K562 (cell line): ENCODE measurements around the gene UBASH3B. TPM values are rescaled to one million over a fixed set of nuclear protein-coding genes. Genes with fewer than 3 reads are reported as not detected.

Experiments used
- ATAC-seq: fragments of 200-7000 bp; cut with Tn5 transposase; 3 replicates; pipeline ENCODE4 v1.9.1; 2020; ENCODE audit warnings: moderate library complexity
- BruUV-seq: library from RNA; stranded (reverse); fragments of 400-500 nt; replicated peaks from 2 replicates; lab custom pipeline; 2021; lab: Mats Ljungman, UMichigan
- CTCF ChIA-PET: fragments of 300-600 bp; formaldehyde crosslinking; extraction: SDS; loops from one replicate; lab custom pipeline; 2021; ENCODE audit warnings: low intra/inter-chr PET ratio; lab: Yijun Ruan, JAX
- POLR2A ChIA-PET: fragments of 300-600, 350-650 bp; sonication (Branson Sonifier 250); formaldehyde crosslinking; extraction: SDS; loops from one replicate; lab custom pipeline; 2021; ENCODE audit warnings: antibody characterized with exemption, inconsistent platforms; lab: Yijun Ruan, JAX
- DNase-seq, 4 experiments: peaks; one replicate each; pipeline versions ENCODE4 v3.0.0 to v3.0.0-alpha.2; 2011 to 2018; ENCODE audit warnings: low spot score in 3 of 4, mixed read lengths in 3 of 4; ENCODE audit errors: extremely low read depth in 1 of 4
- FAIRE-seq: peaks from 2 replicates; lab custom pipeline; 2011; peaks lifted over from hg19 to GRCh38; lab: Jason Lieb, UNC
- H2AFZ ChIP-seq: 2 replicates; pipeline ENCODE4 v1.6.0; 2011; ENCODE audit warnings: low read depth, low read length, control low read depth, inconsistent platforms
- H3K27ac ChIP-seq: fragments of 200-600 bp; 3 replicates; pipeline ENCODE4 v1.8.0; 2011; ENCODE audit warnings: low read depth, mild to moderate bottlenecking, control low read depth, inconsistent platforms, low read length, moderate library complexity, mixed read lengths; ENCODE audit errors: extremely low read depth
- H3K27me3 ChIP-seq, 2 experiments: fragments of 300-600 bp in 1 of 2; 2 replicates in 1 of 2; 3 replicates in 1 of 2; pipeline versions ENCODE4 v1.6.0 to v1.8.0; 2011; ENCODE audit warnings: inconsistent platforms in 2 of 2, low read length in 2 of 2, mild to moderate bottlenecking in 1 of 2, mixed read lengths in 1 of 2, moderate library complexity in 1 of 2; ENCODE audit not compliant: control insufficient read depth in 2 of 2, insufficient read depth in 2 of 2
- H3K36me3 ChIP-seq: fragments of 300-600 bp; 3 replicates; pipeline ENCODE4 v1.8.0; 2011; ENCODE audit warnings: mild to moderate bottlenecking, low read length, inconsistent platforms; ENCODE audit not compliant: control insufficient read depth, insufficient read depth
- H3K4me1 ChIP-seq, 2 experiments: fragments of 200-600 bp in 1 of 2; replicated peaks in 1 of 2; 2 replicates in 1 of 2; 3 replicates in 1 of 2; pipeline versions ENCODE4 v1.5.1 to v1.8.0; 2011; ENCODE audit warnings: inconsistent platforms in 2 of 2, low read length in 2 of 2, mild to moderate bottlenecking in 1 of 2, mixed read lengths in 1 of 2, moderate library complexity in 1 of 2; ENCODE audit not compliant: control insufficient read depth in 2 of 2, insufficient read depth in 2 of 2
- H3K4me2 ChIP-seq: 2 replicates; pipeline ENCODE4 v1.6.1; 2011; ENCODE audit warnings: low read length, control low read depth, inconsistent platforms, mixed read lengths; ENCODE audit not compliant: insufficient read depth
- H3K4me3 ChIP-seq: fragments of 200-600 bp; sonication (generic), shearing (Covaris generic); 2 replicates; pipeline ENCODE4 v1.5.1; 2016; ENCODE audit warnings: control low read depth, inconsistent platforms
- H3K79me2 ChIP-seq: fragments of 200-600 bp; 3 replicates; pipeline ENCODE4 v1.8.0; 2011; ENCODE audit warnings: low read length, inconsistent platforms; ENCODE audit not compliant: control insufficient read depth, insufficient read depth
- H3K9ac ChIP-seq, 2 experiments: 2 replicates each; pipeline versions ENCODE4 v1.6.0 to v1.6.1; 2011; ENCODE audit warnings: low read depth in 2 of 2, low read length in 2 of 2, control low read depth in 1 of 2, inconsistent platforms in 1 of 2, mild to moderate bottlenecking in 1 of 2, mixed read lengths in 1 of 2; ENCODE audit not compliant: insufficient read depth in 1 of 2
- H3K9me1 ChIP-seq: one replicate; pipeline ENCODE4 v1.6.0; 2011; ENCODE audit warnings: inconsistent platforms, mild to moderate bottlenecking, low read length, moderate library complexity; ENCODE audit not compliant: control insufficient read depth, insufficient read depth
- H3K9me3 ChIP-seq: replicated peaks from 2 replicates; pipeline ENCODE4 v1.5.1; 2011; ENCODE audit warnings: low read depth, low read length, inconsistent platforms; ENCODE audit not compliant: control insufficient read depth, insufficient read depth
- H4K20me1 ChIP-seq: replicated peaks from 2 replicates; pipeline ENCODE4 v1.6.1; 2011; ENCODE audit warnings: low read length, inconsistent platforms, mixed read lengths; ENCODE audit not compliant: control insufficient read depth, insufficient read depth
- PCBP2 ChIP-seq: fragments of 200-400 bp; formaldehyde crosslinking; IDR thresholded peaks from 2 replicates; pipeline ENCODE4 v1.6.1; 2018; ENCODE audit warnings: low read length, low read depth, mild to moderate bottlenecking, moderate library complexity; ENCODE audit not compliant: poor library complexity, severe bottlenecking
- ZNF133 ChIP-seq: fragments of 250-450 bp; sonication (Bioruptor Pico); IDR thresholded peaks from 2 replicates; pipeline ENCODE4 v1.4.0; 2020; ENCODE audit warnings: mild to moderate bottlenecking
- WGBS: fragments of 100-300 bp; shearing (Covaris generic); methylation state at CpG from one replicate; pipeline ENCODE4 v1.1.6; 2016; ENCODE audit warnings: low coverage, mixed read lengths; ENCODE audit not compliant: insufficient coverage; ENCODE audit errors: missing lambda C conversion rate; 5-methylcytosine and 5-hydroxymethylcytosine counted together
- in situ Hi-C: fragments of 300-500 bp; cut with MboI; formaldehyde crosslinking; loops from 4 replicates; pipeline ENCODE4 v1.15.0; 2018; ENCODE audit warnings: inconsistent platforms, mixed read lengths
- intact Hi-C: fragments of 100-400 bp; cut with micrococcal nuclease; formaldehyde crosslinking; loops from 2 replicates; pipeline ENCODE4 v1.14.2; 2022
- polyA plus RNA-seq, 8 experiments: library from polyadenylated mRNA; depleted of rRNA in 4 of 8; stranded (reverse) in 5 of 8; unstranded in 3 of 8; fragments of >200 nt; fragmentation: Nextera tagmentation in 2 of 8; fragmentation: Illumina TruSeq in 1 of 8; extraction: Ambion mirVana in 2 of 8; extraction: Trizol in 1 of 8; gene quantifications; 2 replicates each; pipeline versions ENCODE4 v1.2.1 to v1.2.3, GENCODE V29; 2011 to 2014; ENCODE audit warnings: inconsistent platforms in 1 of 8, missing spikeins in 1 of 8
- total RNA-seq, 7 experiments: library from RNA; depleted of rRNA in 6 of 7; stranded (reverse); fragments of >200 nt in 6 of 7; fragmentation: Illumina TruSeq in 2 of 7; extraction: Trizol in 2 of 7; gene quantifications; 2 replicates each; pipeline versions ENCODE4 v1.2.1 to v1.2.3, GENCODE V29; 2011 to 2021; ENCODE audit warnings: low replicate concordance in 1 of 7
- TF ChIP-seq, protein P1 (sequence below), 2 experiments: fragments of 450-650 bp; conservative IDR thresholded peaks; 2 replicates each; pipeline ENCODE4 v1.6.1; 2017; ENCODE audit warnings: mild to moderate bottlenecking in 2 of 2, moderate library complexity in 2 of 2

UBASH3B gene
- total and polyA plus RNA-seq, 9 of the 15 experiments (the other 6 are each of a cell fraction or from before 2014, with no cell fraction given): 0.01 to 0.31 (median 0.08) TPM; not detected in 2

DNA sequence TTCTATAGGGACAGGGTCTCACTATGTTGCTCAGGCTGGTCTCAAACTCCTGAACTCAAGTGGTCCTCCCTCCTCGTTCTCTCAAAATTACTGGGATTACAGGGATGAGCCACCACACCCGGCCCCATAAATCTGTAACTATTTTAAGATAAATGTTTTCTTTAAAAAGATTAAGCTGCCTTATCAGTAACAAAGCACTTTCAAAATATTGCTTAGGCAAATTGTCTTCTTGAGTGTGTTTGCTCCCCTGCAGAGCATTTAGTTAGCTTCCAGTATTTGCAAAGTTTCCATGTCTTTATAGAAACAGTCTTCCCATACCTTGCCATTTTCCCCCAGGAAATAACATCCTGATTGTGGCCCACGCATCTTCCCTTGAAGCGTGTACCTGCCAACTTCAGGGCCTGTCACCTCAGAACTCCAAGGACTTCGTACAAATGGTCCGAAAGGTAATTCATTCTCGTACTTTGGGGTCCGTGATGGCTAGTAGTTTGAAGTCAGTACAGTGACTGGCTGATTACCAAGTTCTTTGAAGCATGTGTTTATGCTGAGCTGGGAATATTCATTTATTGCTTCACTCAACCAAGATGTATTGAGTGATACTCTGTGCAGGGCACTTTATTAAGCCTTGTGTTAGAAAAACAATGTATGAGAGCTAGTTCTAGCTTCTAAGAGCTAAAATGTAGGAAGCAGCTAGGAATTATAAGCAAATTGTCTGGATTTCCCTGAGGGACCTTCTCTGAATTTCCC, 152.4 kb downstream of the UBASH3B start:
- in situ Hi-C loops (no loop called here), intact Hi-C loops (no loop called here)
- H3K9me1 ChIP-seq: no peaks in the 10 kb centered on the region
- no peak overlapping the region for H2AFZ ChIP-seq
- POLR2A ChIA-PET: no interaction called here
- H3K27me3 ChIP-seq: peaks cover 0 to 9% of the 10 kb centered on the region in 2 experiments; a peak in 1 of 5 replicates
- H4K20me1 ChIP-seq: no peaks in the 10 kb centered on the region
- ATAC-seq: no peak
- no peak overlapping the region for H3K4me3 ChIP-seq
- H3K4me1 ChIP-seq: no peaks in the 10 kb centered on the region
- H3K9ac ChIP-seq: no peak overlapping the region
- H3K79me2 ChIP-seq: no peaks in the 10 kb centered on the region
- H3K4me2 ChIP-seq: no peak overlapping the region
- CTCF ChIA-PET: no interaction called here
- FAIRE-seq: no peak
- no TSS peak for BruUV-seq
- H3K9me3 ChIP-seq: no peaks in the 10 kb centered on the region
- WGBS: 0% methylated on average over 8 of the region's 8 CpGs
- H3K36me3 ChIP-seq: no peaks in the 10 kb centered on the region
- TF ChIP-seq, protein P1, sequence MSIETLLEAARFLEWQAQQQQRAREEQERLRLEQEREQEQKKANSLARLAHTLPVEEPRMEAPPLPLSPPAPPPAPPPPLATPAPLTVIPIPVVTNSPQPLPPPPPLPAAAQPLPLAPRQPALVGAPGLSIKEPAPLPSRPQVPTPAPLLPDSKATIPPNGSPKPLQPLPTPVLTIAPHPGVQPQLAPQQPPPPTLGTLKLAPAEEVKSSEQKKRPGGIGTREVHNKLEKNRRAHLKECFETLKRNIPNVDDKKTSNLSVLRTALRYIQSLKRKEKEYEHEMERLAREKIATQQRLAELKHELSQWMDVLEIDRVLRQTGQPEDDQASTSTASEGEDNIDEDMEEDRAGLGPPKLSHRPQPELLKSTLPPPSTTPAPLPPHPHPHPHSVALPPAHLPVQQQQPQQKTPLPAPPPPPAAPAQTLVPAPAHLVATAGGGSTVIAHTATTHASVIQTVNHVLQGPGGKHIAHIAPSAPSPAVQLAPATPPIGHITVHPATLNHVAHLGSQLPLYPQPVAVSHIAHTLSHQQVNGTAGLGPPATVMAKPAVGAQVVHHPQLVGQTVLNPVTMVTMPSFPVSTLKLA (conservative IDR thresholded peaks at IDR 0.05): no peak
- TF ChIP-seq PCBP2 (no peak), ZNF133 (CRISPR knock-in tag) (no peak)
- DNase-seq: no peak
- H3K27ac ChIP-seq: no peak overlapping the region
